Measurements from ENCODE around the gene ST8SIA4. TPM values are rescaled to one million over a fixed set of nuclear protein-coding genes. Genes with fewer than 3 reads are reported as not detected.

The ST8SIA4 gene
- total RNA-seq, 1 experiment from 2014 or later, result 0.41 TPM

DNA sequence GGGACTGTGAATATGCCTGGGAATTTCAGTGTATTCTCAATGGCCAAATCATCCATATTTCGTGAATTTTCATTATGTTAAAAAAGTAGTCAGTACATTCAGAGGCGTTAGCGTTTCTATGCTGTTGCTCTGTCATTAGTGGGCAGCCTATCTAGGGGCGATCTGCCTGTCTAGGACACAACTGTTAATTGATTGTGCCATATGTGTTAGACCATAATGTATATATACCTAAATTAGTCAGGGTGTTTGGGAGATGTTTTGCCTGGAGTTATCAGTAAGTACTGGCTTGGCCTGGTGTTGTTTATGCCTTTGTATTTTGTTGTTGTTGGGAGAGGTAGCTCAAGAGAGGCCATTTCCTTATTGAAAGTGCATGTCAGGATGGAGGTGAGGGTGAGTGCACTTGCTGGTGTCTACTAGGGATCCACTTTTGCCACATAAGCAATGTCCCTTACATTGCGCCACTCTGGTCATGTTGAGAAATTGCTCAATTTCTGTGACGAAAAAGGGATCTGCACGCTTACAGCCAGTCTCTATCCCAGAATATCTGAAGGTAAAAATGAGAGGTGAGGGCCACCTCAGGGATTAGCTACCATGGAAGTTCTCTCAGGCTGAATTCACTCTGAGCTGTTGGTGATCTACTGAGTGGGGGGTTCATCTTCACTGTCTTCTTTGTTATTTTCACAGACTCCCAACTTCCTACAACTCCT lies 123.3 kb downstream of the ST8SIA4 start:
- H3K27me3 ChIP-seq (ENCODE audit: control insufficient read depth, insufficient read depth, low read length), result no peaks in the 10 kb centered on the region
- no peaks in the 10 kb centered on the region for H3K36me3 ChIP-seq (ENCODE audit: control insufficient read depth, insufficient read depth, low read length)
- DNase-seq (ENCODE audit: low read depth, low spot score), result no peak
- no TSS peak for BruUV-seq (replicated peaks)
- ChIA-PET POLR2A (no interaction called here), CTCF (no interaction called here)
- in situ Hi-C loops (cut with HindIII; ENCODE audit: low pct_unique_long_range_greater_than_20kb, low sequenced_read_pairs), result no loop called here
- no peaks in the 10 kb centered on the region for H3K9me3 ChIP-seq (ENCODE audit: control insufficient read depth, insufficient read depth, low read depth, low read length)
- intact Hi-C loops (cut with micrococcal nuclease; ENCODE audit: unreplicated experiment), result loop anchor here (10.0 kb wide), 1 partner anchor 615 kb away; no protein-coding TSS in a partner anchor
- TF ChIP-seq TCF7L2 (IDR thresholded peaks at IDR 0.05; ENCODE audit: low read depth, low read length) (no peak), SIN3A (IDR thresholded peaks at IDR 0.05; ENCODE audit: borderline replicate concordance, insufficient read depth, low read depth, low read length) (no peak), POLR2AphosphoS5 (IDR thresholded peaks at IDR 0.05; ENCODE audit: low read depth, low read length) (no peak)
- TF ChIP-seq, protein P1, sequence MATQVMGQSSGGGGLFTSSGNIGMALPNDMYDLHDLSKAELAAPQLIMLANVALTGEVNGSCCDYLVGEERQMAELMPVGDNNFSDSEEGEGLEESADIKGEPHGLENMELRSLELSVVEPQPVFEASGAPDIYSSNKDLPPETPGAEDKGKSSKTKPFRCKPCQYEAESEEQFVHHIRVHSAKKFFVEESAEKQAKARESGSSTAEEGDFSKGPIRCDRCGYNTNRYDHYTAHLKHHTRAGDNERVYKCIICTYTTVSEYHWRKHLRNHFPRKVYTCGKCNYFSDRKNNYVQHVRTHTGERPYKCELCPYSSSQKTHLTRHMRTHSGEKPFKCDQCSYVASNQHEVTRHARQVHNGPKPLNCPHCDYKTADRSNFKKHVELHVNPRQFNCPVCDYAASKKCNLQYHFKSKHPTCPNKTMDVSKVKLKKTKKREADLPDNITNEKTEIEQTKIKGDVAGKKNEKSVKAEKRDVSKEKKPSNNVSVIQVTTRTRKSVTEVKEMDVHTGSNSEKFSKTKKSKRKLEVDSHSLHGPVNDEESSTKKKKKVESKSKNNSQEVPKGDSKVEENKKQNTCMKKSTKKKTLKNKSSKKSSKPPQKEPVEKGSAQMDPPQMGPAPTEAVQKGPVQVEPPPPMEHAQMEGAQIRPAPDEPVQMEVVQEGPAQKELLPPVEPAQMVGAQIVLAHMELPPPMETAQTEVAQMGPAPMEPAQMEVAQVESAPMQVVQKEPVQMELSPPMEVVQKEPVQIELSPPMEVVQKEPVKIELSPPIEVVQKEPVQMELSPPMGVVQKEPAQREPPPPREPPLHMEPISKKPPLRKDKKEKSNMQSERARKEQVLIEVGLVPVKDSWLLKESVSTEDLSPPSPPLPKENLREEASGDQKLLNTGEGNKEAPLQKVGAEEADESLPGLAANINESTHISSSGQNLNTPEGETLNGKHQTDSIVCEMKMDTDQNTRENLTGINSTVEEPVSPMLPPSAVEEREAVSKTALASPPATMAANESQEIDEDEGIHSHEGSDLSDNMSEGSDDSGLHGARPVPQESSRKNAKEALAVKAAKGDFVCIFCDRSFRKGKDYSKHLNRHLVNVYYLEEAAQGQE (IDR thresholded peaks at IDR 0.05; ENCODE audit: insufficient read depth in 1 of 2, low read depth in 2 of 2, low read length in 1 of 2), result no peak
- TF ChIP-seq, protein P2, sequence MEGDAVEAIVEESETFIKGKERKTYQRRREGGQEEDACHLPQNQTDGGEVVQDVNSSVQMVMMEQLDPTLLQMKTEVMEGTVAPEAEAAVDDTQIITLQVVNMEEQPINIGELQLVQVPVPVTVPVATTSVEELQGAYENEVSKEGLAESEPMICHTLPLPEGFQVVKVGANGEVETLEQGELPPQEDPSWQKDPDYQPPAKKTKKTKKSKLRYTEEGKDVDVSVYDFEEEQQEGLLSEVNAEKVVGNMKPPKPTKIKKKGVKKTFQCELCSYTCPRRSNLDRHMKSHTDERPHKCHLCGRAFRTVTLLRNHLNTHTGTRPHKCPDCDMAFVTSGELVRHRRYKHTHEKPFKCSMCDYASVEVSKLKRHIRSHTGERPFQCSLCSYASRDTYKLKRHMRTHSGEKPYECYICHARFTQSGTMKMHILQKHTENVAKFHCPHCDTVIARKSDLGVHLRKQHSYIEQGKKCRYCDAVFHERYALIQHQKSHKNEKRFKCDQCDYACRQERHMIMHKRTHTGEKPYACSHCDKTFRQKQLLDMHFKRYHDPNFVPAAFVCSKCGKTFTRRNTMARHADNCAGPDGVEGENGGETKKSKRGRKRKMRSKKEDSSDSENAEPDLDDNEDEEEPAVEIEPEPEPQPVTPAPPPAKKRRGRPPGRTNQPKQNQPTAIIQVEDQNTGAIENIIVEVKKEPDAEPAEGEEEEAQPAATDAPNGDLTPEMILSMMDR (IDR thresholded peaks at IDR 0.05), result no peak
- no peak overlapping the region for H3K4me3 ChIP-seq (ENCODE audit: low read depth in 2 of 2, low read length in 2 of 2)
- no peak overlapping the region for H3K27ac ChIP-seq (ENCODE audit: low read length)
- no peak for ATAC-seq
- no peaks in the 10 kb centered on the region for H3K4me1 ChIP-seq (ENCODE audit: control insufficient read depth, insufficient read depth, low read length)

- H3K4me1 ChIP-seq (ENCODE audit: control insufficient read depth, insufficient read depth, low read length), result no peaks in the 10 kb centered on the region
- H3K4me3 ChIP-seq (ENCODE audit: low read depth in 2 of 2, low read length in 2 of 2), result no peak overlapping the region
- CTCF ChIA-PET, result no interaction called here
- H3K9me3 ChIP-seq (ENCODE audit: control insufficient read depth, insufficient read depth, low read depth, low read length), result no peaks in the 10 kb centered on the region
- POLR2A ChIA-PET, result no interaction called here
- no peaks in the 10 kb centered on the region for H3K27me3 ChIP-seq (ENCODE audit: control insufficient read depth, insufficient read depth, low read length)
- ATAC-seq (no peak), DNase-seq (ENCODE audit: low read depth, low spot score) (no peak)
- BruUV-seq (replicated peaks), result no TSS peak
- intact Hi-C loops (cut with micrococcal nuclease; ENCODE audit: unreplicated experiment) (loop anchor here (10.0 kb wide), 1 partner anchor 617 kb away; no protein-coding TSS in a partner anchor), in situ Hi-C loops (cut with HindIII; ENCODE audit: low pct_unique_long_range_greater_than_20kb, low sequenced_read_pairs) (no loop called here)
- H3K36me3 ChIP-seq (ENCODE audit: control insufficient read depth, insufficient read depth, low read length), result no peaks in the 10 kb centered on the region
- H3K27ac ChIP-seq (ENCODE audit: low read length), result no peak overlapping the region
- TF ChIP-seq, protein P2 (IDR thresholded peaks at IDR 0.05), result no peak
- TF ChIP-seq POLR2AphosphoS5 (IDR thresholded peaks at IDR 0.05; ENCODE audit: low read depth, low read length) (no peak), SIN3A (IDR thresholded peaks at IDR 0.05; ENCODE audit: borderline replicate concordance, insufficient read depth, low read depth, low read length) (no peak)
Observed at GRCh38 chr5:100777680-100778300, 125.3 kb downstream of the ST8SIA4 start.

All from Panc1 (cell line).